GM21360 (cell line): ENCODE measurements around the gene CELA2B.

Source experiments
- ATAC-seq: cut with Tn5 transposase; IDR thresholded peaks from one replicate; pipeline ENCODE4 v1.9.1; 2021; ENCODE audit warnings: mild to moderate bottlenecking, moderate library complexity; ENCODE audit not compliant: unreplicated experiment

Gene CELA2B

DNA sequence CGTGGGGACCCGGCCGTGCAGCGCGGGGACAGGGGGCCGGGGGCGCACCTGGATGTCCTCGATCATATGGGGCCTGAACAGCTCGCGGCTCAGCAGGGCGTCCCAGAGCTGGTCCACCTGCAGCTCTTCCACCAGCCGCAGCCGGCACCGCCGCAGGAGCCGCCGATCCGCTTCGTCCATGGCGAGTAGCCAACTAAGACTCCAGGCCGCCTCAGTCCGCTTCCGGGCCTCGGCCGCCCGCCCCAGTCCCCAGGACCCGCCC, 48.0 kb downstream of the CELA2B start, which contains the start of gene CASP9:
Gene CASP9 (minus strand): TSS at position 195 of the 262 bp plus-strand sequence. CDS start 15 bp downstream, at position 180.
- no peak for ATAC-seq

DNA sequence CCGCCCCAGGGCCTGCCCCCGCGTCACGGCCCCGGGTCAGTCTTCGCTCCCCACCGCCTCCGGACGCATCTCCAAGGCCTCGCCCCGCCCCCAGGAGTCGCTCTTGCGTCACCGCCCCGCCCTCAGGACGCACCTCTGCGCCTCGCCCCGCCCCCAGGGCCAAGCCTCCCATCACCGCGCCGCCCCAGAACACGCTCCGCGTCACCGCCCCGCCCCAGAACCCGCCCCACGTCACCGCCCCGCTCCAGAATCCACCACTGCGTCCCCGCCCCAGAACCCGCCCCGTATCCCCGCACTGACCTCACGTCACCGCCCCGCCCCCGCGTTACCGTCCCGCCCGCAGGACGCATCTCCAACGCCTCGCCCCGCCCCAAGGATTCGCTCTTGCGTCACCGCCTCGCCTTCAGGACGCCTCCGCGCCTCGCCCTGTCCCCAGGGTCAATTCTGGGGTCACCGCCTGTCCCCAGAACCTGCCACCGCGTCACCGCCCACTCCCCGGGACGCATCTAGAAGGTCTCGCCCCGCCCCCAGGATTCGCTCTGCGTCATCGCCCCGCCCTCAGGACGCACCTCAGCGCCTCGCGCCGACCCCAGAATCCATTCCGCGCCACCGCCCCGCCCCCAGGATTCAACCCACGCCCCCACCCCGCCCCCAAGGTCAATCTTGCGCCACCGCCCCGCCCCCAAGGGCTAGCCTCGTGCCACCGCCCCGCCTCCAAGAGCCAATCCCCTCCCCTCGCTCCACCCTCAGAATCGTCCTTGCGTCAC, 48.6 kb downstream of the CELA2B start:
- peak; percentile 42 for ATAC-seq

DNA sequence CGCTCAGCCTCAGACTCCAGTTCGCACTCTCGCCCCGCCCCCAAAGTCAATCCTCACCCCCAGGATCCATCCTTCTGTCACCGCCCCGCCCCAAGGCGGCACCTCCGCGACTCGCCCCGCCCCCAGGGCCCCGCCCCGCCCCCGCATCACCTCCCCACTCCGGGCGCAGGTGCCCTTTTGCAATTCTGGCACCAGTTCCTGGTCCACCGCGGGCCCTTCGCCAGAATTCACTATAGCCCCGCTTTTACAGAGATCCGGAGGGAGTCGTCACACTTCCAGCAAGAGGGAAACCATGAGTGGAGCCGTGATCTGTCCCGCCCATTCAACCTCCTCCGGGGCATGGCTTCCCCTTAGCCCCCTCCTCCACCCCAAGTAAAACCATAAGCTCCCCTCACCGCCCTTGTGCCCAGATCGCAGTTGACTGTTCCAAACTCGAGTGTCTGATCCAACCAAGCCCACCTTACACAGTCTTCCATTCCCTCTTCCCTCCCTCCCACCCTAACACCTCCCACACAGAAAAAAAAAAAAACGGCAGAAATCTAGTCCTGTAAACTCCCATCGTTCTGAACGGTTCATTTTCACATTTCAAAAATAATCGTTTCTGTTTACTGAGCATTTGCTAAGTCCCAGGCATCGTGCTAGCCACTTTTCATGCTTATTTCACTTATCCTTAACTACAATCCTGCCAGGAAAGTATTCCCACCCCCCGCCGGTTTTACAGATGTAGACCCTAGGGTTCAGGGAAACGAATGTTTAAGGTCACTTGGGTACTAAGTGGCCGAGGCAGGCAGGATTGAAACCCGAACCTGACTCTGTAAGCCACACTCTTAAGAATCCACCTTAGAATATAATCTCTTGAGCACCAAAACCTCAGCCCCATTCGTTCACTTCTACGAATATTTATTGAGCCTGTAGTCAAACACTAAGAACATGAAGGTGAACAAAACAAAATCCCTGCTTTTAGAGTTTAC, 49.4 kb downstream of the CELA2B start:
- no peak for ATAC-seq

DNA sequence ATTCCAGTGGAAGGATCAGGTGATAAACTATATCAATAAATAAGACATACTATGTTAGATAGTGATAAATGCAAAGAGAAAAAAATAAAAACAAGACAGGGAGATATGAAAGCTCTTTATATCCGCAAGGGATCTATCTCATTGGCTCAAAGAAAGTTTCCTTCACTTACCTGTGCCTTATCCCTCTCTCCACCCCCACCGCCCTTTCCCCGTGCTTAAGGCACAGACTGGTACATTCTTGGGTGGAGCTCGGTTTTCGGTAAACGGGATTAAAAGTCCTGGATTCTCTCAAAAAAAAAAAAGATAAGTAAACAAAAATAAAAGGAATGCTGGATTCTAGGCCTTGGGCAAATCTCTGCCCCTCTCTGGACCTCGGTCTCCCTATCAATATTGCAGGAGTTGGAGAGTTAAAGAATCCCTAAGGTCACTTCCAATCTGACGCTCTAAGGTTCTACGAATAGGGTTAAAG, 50.2 kb downstream of the CELA2B start:
- ATAC-seq = no peak

DNA sequence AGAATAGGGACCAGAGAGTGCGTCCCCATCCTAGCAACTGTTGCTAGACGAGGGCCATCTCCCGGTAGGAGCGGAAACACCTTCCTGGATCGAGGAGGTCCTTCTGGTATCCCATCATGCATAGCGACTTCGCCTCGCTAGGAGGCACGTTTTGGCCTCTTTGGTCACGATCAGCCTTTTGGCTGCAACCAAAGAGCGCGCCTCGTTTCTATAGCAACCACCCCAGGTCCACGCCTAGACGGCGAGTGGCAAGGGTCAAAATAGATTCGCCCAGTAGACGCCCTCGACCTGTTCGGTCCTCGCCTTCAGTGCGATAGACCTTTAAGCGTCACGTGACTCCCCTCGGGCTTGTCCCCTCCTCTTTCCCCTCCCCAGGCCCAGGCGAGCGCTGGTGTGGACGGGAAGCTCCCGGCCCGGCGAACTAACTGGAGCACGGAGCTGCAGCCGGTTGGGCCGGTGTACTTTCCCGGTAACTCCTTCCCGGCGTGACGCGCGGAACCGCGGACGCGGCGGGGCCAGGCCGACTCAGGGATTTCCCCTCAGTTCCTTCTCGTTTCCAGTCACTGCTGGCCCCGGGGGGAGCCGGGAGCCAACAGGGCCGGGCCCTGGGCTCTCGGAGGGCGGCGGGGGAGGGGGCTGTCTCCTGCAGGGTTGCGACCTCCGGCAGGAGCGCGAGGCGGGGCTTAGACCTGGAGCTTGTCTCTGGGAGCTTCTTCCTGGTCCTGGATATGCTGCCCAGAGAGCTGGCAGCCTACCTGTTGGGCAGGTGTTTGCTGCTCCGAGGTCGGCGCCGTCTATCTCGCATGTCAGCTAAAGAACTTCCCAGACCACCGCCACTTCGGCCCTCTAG, 50.8 kb downstream of the CELA2B start, which contains the start of gene DNAJC16:
Gene DNAJC16 (plus strand): TSS at position 359 of the 850 bp plus-strand sequence. CDS start 2,258 bp downstream, outside the sequence.
- peak; percentile 50 for ATAC-seq

DNA sequence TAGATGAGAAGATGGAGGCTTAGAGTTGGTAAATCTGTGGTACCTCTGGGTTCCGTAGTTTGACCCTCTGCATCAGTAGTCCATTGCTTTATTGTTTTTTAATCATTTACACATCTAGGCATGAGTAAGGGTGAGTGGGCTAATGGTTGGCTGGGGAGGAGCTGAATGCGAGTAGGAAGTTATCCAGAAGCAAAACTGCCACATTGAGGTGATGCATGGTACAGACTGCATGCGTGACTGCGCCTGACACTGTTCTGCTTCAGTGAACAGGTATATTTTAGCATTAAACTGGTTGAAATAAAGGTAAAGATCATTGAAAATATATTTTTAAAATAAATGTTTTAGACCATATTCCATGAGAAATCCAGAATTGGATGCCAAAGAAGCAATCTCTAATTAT, 55.1 kb downstream of the CELA2B start:
- no peak for ATAC-seq

DNA sequence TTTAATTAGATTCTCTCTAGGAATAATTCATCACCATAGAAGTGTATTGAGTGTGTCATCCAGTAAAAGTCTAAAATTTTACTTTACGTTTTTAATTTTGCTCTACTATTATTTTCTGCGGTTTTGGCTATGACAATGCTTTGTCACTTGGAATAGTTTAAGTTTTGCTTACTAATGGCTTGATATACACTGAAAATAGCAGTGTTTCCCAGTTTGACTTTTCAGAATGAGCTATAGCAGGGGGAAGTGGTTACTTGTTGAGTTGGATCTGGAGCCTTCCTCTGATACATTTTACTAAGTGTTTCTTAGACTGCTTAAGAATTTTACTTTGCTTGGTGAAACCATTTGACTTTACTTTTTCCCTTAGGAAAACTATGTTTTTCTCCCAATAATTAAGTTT, 55.8 kb downstream of the CELA2B start:
- no peak for ATAC-seq

DNA sequence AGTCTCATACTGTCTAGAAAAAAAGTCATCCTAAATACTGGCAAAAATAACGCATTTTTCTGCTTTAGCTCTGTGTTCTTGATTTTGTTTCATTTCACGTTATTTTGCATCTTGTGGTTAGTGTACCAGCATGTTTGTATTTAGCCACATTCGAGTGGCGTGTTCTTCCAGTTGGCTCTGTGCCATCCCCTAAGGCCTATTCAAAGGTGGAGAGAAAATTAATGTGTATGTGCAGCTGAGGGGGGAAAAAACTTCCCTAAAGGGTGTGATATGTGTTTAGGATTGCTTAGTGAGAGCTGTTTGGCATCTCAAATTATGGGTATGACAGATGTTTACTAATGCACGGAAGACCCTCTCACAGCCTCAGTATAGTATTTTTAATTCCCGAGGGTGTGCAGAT, 62.9 kb downstream of the CELA2B start:
- ATAC-seq = no peak

DNA sequence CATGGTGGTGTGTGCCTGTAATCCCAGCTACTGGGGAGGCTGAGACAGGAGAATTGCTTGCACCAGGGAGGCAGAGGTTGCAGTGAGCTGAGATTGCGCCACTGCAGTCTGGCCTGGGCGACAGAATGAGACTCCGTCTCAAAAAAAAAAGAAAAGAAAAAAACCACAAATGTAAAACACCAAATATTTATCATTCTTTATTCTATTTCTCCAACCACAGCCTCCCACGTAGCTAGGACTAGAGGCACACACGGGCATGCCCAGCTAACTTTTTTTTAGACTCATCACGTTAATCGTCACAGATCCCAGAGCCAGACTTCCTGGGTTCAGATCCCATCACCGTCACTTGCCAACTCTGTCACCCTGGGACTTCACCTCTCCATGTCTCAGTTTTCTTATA, 64.3 kb downstream of the CELA2B start:
- ATAC-seq = no peak
